ENCODE results near the gene BAAT. TPM values are rescaled to one million over a fixed set of nuclear protein-coding genes. Genes with fewer than 3 reads are reported as not detected.

The BAAT gene
- total RNA-seq, 2 donors from 2014 or later, result not detected

DNA sequence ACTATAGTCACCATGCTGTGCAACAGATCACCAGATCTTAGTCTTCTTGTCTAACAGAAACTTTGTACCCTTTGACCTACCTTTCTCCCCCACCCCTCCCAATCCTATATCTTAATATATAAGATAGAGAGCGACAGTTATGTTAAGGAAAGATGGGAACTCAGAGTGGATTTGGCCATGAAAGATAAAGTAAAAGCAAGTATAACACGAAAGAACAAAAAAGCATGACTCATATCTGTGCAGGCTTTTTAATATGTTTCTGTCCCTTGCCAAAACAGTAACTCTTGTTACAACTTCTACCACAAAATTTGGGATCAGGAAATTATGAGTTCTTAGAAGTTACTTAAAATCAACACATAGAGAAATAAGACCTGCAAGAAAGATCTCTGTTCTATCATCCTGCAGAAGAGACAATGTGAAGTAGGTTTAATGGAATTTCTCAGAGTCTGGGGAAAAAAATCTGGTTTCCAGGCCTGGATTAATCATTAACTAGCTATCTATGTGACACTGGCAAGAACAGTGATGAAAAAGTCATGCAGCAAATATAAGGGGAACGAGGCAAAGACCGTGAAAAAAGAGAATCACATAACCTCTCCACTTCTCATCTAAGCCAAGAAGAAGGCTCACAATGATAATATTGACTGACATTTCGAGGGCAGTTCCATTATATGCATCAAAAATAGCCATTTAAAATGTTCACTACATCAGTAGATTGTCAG, 18.6 kb downstream of the BAAT start:
- DNase-seq, result no peak
- H3K4me3 Mint-ChIP-seq, result no peak overlapping the region
- peaks cover 6% of the 10 kb centered on the region for H3K27me3 Mint-ChIP-seq
- no peak for ATAC-seq
- H3K9me3 ChIP-seq (ENCODE audit: control insufficient read depth, low read length, poor library complexity, severe bottlenecking), result no peaks in the 10 kb centered on the region
- H3K27ac Mint-ChIP-seq, result no peak overlapping the region
- no peaks in the 10 kb centered on the region for H3K36me3 Mint-ChIP-seq (ENCODE audit: low read depth)
- no peaks in the 10 kb centered on the region for H3K4me1 Mint-ChIP-seq

DNA sequence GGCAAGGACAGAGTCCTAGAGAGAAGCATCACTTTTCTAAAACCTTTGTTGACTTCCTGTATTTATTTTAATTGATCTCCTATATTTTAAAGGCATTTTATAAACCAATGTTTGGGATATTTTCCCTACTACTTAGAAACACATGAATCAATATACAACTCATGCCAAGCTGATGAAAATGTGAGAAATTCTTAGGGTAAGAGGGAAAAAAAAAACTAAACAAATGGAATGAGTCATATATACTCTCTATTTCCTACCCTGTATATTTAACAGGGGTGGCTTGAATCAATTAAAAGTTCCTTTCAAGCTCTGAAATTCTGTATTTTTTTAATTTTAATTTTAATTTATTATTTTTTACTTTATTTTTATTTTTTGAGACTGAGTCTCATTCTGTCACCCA, 19.6 kb downstream of the BAAT start:
- no peaks in the 10 kb centered on the region for H3K9me3 ChIP-seq (ENCODE audit: control insufficient read depth, low read length, poor library complexity, severe bottlenecking)
- DNase-seq (no peak), ATAC-seq (no peak)
- peaks cover 6% of the 10 kb centered on the region for H3K27me3 Mint-ChIP-seq
- H3K4me1 Mint-ChIP-seq, result no peaks in the 10 kb centered on the region
- H3K27ac Mint-ChIP-seq, result no peak overlapping the region
- H3K36me3 Mint-ChIP-seq (ENCODE audit: low read depth), result no peaks in the 10 kb centered on the region
- no peak overlapping the region for H3K4me3 Mint-ChIP-seq

DNA sequence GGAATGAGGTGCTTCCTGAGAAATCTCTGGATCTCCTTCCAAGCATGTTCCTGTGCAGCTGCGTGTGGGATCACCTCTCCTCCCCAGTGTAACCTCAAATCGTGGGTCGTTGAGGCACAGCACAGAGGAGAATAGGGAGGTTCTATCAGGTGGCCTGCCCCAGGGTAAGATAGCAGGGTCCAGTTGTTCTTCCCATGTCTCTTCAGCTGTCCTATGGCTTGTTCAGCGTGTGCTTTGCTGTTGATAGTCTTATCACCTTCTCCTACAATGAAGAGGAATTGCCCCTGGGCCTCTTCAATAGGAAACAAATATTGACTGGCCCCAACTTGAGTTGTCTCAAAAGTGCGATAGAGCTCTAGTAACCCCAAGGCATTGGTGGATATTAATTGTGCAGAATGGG, 22.4 kb downstream of the BAAT start:
- Mint-ChIP-seq H3K36me3 (ENCODE audit: low read depth) (no peaks in the 10 kb centered on the region), H3K4me1 (no peaks in the 10 kb centered on the region), H3K27me3 (no peaks in the 10 kb centered on the region), H3K27ac (no peak overlapping the region), H3K4me3 (no peak overlapping the region)
- no peak for ATAC-seq
- H3K9me3 ChIP-seq (ENCODE audit: control insufficient read depth, low read length, poor library complexity, severe bottlenecking), result no peaks in the 10 kb centered on the region
- no peak for DNase-seq

DNA sequence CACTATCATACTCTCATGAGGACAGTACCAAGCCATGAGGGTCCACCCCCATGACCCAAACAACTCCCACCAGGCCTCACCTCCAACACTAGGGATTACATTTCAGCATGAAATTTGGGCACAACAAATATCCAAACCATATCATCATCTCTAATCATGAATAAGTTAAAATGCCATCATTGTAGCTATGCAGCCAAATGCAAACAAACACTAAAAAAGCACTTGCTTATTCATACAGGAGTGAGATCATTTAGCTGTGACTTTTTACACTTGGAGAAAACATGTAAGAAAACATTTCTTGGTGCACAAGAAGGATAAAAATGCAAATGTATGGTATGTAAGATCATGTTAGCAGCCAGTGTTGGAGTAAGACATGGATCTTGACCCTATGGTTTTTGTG, 24.2 kb downstream of the BAAT start:
- Mint-ChIP-seq H3K27ac (no peak overlapping the region), H3K27me3 (no peaks in the 10 kb centered on the region), H3K4me3 (no peak overlapping the region)

DNA sequence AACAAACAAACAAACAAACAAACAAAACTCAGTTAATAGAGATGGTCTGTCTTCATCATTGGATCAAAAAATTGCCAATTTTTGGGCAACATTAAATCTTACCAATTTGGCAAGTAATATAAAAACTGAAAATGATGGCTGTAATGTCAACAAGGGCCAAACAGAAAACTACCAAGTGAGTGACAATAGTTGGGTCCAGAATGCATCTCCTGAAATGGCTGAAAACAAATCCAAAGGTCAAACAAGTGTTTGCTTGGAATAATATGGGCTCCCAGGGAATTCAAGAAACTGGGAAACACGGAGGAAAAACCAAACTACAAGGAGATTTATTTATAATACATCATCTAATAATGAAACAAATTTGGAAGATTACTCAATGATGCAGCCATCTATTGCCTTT, 25.1 kb downstream of the BAAT start:
- H3K36me3 Mint-ChIP-seq (ENCODE audit: low read depth), result no peaks in the 10 kb centered on the region
- ATAC-seq, result no peak
- H3K4me1 Mint-ChIP-seq, result no peaks in the 10 kb centered on the region
- no peak overlapping the region for H3K4me3 Mint-ChIP-seq
- DNase-seq, result no peak
- no peaks in the 10 kb centered on the region for H3K9me3 ChIP-seq (ENCODE audit: control insufficient read depth, low read length, poor library complexity, severe bottlenecking)
- H3K27me3 Mint-ChIP-seq, result no peaks in the 10 kb centered on the region
- H3K27ac Mint-ChIP-seq, result no peak overlapping the region

More for the DNA sequence above, 24.2 kb downstream of the BAAT start:
- DNase-seq, result no peak
- no peaks in the 10 kb centered on the region for H3K36me3 Mint-ChIP-seq (ENCODE audit: low read depth)
- H3K9me3 ChIP-seq (ENCODE audit: control insufficient read depth, low read length, poor library complexity, severe bottlenecking), result no peaks in the 10 kb centered on the region
- no peaks in the 10 kb centered on the region for H3K4me1 Mint-ChIP-seq
- ATAC-seq, result no peak

DNA sequence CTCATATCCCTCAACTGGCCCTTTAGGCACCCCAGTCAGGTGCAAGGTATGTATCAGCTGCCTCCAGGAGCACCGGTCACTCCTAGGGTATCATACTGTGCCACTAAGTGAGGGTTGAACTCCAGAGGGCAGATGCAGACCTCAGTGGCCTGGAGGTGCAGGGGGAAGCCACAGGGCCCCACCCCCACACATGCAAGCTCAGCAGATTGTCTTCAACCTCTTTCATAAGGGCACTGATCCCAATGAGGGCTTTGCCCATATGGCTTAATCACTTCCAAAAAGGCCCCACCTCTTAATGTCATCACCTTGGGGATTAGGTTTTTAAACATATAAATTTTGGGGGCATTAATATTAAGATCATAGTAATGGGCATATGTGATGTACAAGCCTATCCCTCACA, 28.2 kb downstream of the BAAT start:
- Mint-ChIP-seq H3K4me3 (no peak overlapping the region), H3K27ac (no peak overlapping the region), H3K36me3 (ENCODE audit: low read depth) (no peaks in the 10 kb centered on the region), H3K27me3 (peaks cover 12% of the 10 kb centered on the region), H3K4me1 (no peaks in the 10 kb centered on the region)
- ATAC-seq (no peak), DNase-seq (no peak)
- H3K9me3 ChIP-seq (ENCODE audit: control insufficient read depth, low read length, poor library complexity, severe bottlenecking), result no peaks in the 10 kb centered on the region

DNA sequence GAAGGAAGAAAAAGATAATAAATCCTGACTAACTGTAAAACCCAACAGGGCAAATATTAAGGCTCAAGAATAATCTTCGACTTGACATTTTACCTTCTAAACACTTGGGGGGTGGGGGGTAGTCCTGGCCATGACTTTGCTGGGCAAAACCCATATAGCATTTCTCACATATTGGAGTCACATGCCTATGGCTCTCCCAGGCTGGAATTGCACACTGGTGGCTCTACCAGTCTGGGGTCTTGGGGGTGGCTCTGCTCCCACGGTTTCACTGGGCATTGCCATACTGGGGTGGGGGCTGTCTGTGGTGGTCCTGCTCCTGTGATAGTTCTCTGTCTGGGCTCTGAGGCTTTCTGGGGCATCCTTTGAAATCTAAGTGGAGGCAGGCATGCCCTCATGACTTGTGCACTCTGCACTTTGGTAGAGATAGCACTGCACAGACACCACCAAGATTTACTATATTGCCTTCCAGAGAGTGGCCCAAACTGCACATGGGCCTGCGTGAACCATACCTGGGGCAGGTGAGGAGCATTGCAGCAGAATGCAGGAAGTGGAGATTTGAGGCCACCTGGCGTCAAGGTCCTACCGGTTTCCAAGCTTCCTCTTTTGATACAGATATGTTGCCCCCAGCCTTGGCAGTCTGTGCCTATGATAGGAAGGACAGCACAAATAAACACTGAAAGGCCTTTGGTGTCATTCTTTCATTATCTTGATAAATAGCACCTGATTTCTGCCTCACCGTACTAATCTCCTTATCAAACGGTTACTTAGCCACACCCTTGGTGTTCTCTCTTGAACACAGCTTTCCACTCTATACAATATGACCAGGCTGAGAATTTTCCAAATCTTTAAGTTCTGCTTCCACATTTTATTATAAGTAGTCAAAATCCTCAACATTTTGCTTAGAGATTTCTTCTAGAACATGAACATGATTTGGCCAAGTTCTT, 29.8 kb downstream of the BAAT start:
- H3K9me3 ChIP-seq (ENCODE audit: control insufficient read depth, low read length, poor library complexity, severe bottlenecking), result no peaks in the 10 kb centered on the region
- DNase-seq (no peak), ATAC-seq (no peak)
- Mint-ChIP-seq H3K4me3 (no peak overlapping the region), H3K36me3 (ENCODE audit: low read depth) (no peaks in the 10 kb centered on the region), H3K27me3 (peaks cover 12% of the 10 kb centered on the region), H3K4me1 (no peaks in the 10 kb centered on the region), H3K27ac (no peak overlapping the region)

DNA sequence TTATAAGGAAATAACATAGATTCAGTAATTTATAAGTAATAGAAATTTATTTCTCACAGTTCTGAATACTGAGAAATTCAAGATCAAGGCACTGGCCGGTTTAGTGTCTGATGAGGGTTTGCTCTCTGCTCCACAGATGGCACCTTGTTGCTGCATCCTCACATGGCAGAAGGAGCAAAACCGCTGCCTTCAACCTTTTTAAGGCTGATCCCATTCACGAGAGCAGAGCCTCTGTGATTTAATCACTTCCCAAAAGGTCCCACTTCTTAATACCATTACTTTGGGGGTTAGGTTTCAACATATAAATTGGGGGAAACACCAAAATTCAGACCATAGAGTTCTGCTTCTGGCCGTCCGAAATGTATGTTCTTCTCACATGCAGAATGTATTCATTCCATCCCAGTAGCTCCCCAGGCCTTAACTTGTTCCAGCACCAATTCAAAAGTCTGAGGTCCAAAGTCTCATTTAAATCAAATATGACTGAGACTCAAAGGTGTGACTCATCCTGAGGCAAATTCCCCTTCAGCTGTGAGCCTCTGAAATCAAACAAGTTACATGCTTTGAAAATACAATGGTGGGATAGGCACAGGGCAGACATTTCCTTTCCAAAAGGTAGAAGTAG, 30.6 kb downstream of the BAAT start:
- H3K27ac Mint-ChIP-seq, result no peak overlapping the region
- H3K4me3 Mint-ChIP-seq, result no peak overlapping the region
- DNase-seq (no peak), ATAC-seq (no peak)
- no peaks in the 10 kb centered on the region for H3K36me3 Mint-ChIP-seq (ENCODE audit: low read depth)
- H3K4me1 Mint-ChIP-seq, result no peaks in the 10 kb centered on the region
- H3K9me3 ChIP-seq (ENCODE audit: control insufficient read depth, low read length, poor library complexity, severe bottlenecking), result no peaks in the 10 kb centered on the region
- H3K27me3 Mint-ChIP-seq, result peaks cover 12% of the 10 kb centered on the region

DNA sequence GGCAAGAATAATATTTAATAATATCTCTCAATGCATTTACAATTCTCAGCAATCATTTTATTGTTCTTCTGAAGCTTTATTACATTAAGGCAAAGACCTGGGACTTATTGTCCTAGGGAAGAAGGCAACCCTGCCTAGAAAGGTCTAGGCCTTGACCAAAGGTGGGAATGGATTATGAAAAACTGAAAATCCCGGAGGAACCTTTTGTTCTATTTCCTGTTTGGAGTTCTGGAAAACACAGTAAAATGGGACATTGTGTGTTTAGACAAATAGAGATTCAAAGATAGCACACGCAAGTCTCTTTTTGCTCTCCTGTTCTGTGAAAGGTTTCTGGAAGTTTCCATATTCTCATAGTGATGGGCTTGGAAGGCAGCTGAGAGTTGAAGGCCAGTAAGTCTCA, 31.1 kb downstream of the BAAT start:
- Mint-ChIP-seq H3K27ac (no peak overlapping the region), H3K4me3 (no peak overlapping the region), H3K36me3 (ENCODE audit: low read depth) (no peaks in the 10 kb centered on the region), H3K27me3 (peaks cover 12% of the 10 kb centered on the region), H3K4me1 (no peaks in the 10 kb centered on the region)
- no peaks in the 10 kb centered on the region for H3K9me3 ChIP-seq (ENCODE audit: control insufficient read depth, low read length, poor library complexity, severe bottlenecking)
- no peak for ATAC-seq
- DNase-seq, result no peak

DNA sequence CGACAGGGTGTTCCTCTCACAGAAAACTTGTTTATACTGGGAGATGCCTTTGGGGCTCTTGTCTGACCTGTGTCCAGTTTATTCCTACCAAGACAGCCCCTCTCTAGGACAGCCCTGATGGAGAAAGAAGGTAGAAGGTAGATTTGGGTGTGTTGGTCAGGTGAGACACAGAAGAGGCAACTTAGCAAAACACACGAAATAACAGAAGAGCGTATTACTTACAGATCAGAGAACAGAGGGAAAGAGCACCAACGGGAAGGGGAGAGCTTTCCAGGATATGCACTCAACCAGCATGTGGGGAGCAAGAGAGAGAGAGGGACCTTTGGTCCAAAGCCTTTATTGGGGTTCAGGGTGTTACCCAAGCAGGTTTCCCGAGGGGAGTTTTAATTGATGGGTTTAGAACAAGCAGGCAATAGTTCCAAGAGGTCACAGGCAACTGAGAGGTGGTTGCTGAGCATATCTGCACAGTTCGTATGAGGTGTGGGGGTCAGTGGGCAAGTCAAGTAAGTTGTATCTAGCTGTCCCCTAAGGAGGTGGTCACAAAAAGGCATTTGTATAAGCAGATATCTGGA, 31.8 kb downstream of the BAAT start:
- Mint-ChIP-seq H3K27me3 (peaks cover 13% of the 10 kb centered on the region), H3K4me1 (no peaks in the 10 kb centered on the region), H3K36me3 (ENCODE audit: low read depth) (no peaks in the 10 kb centered on the region), H3K27ac (no peak overlapping the region), H3K4me3 (no peak overlapping the region)
- ATAC-seq, result no peak
- no peak for DNase-seq
- no peaks in the 10 kb centered on the region for H3K9me3 ChIP-seq (ENCODE audit: control insufficient read depth, low read length, poor library complexity, severe bottlenecking)

DNA sequence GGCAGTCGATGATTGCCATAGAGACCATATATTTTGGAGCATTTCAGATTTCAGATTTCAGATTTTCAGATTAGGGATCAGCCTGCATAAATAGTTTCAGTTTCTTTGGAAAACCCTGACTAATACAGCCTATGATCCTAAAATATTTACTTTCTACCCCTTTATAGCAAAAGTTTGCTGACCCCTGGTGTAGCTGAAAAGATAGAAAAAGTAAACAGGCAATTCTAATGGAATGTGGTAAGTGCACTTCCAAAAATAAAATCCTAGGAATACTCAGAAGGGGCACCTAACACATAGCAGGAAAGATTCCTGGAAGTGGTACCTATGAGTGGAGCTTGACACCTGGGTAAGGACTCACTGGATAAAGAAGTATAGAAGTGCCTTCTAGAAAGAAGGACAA, 34.5 kb downstream of the BAAT start:
- no peak overlapping the region for H3K27ac Mint-ChIP-seq
- H3K4me1 Mint-ChIP-seq, result no peaks in the 10 kb centered on the region
- DNase-seq, result no peak
- no peaks in the 10 kb centered on the region for H3K9me3 ChIP-seq (ENCODE audit: control insufficient read depth, low read length, poor library complexity, severe bottlenecking)
- no peaks in the 10 kb centered on the region for H3K36me3 Mint-ChIP-seq (ENCODE audit: low read depth)
- no peak for ATAC-seq
- H3K4me3 Mint-ChIP-seq, result no peak overlapping the region
- H3K27me3 Mint-ChIP-seq, result peaks cover 30% of the 10 kb centered on the region

DNA sequence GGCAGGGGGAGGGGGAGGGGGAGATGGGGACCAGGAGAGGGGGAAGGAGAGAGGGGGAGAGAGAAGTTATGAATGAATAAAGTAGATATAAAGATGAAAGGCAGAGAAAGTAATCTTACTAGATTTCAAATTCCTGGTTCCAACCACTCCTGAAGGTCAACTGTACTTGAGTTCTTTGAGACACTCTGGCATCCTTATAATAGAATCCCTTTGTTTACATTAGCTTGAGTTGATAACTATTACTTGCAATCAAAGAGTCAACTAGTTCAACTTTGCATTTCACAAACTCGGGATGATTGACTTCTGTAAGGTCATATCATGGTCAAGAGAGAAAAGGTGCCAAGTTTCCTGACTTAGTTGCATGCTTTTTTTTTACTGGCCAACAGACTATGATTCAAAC, 42.2 kb downstream of the BAAT start:
- ATAC-seq (no peak), DNase-seq (no peak)
- H3K4me1 Mint-ChIP-seq, result no peaks in the 10 kb centered on the region
- peaks cover 2% of the 10 kb centered on the region for H3K36me3 Mint-ChIP-seq (ENCODE audit: low read depth)
- H3K27ac Mint-ChIP-seq, result no peak overlapping the region
- no peaks in the 10 kb centered on the region for H3K9me3 ChIP-seq (ENCODE audit: control insufficient read depth, low read length, poor library complexity, severe bottlenecking)
- H3K27me3 Mint-ChIP-seq, result peaks cover 31% of the 10 kb centered on the region
- no peak overlapping the region for H3K4me3 Mint-ChIP-seq

DNA sequence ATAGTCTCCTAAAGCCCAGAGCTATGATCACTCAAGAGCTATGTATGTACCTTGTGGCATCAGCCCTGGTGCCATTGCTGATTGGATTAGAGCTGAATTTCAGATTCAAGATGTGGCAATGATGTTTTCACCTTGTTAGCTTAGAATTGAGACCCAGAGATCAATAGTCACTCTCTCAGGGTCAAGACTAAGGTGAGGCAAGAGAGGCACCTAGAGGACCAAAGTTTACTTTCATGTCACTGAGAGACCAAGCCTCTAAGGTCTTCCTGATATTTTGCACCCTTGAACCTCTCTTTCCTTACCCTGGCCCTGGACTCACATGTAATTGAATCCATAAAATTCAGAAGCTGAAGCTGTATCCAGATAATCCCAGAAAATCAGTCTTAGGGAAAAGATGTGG, 42.8 kb downstream of the BAAT start:
- no peaks in the 10 kb centered on the region for H3K9me3 ChIP-seq (ENCODE audit: control insufficient read depth, low read length, poor library complexity, severe bottlenecking)
- no peak overlapping the region for H3K4me3 Mint-ChIP-seq
- DNase-seq (no peak), ATAC-seq (no peak)
- peaks cover 2% of the 10 kb centered on the region for H3K36me3 Mint-ChIP-seq (ENCODE audit: low read depth)
- H3K4me1 Mint-ChIP-seq, result no peaks in the 10 kb centered on the region
- no peak overlapping the region for H3K27ac Mint-ChIP-seq
- peaks cover 30% of the 10 kb centered on the region for H3K27me3 Mint-ChIP-seq
